NCI-H526 treated with DMSO at 0.1 percent for 48 hours (cell line): ENCODE measurements around the gene GRM8.
"Not testable (repeated sequence)": the region's sequence is repeated elsewhere in the genome, so short reads cannot be mapped to it uniquely, and the experiment has no call there.

Experiments used
- DNase-seq: peaks from one replicate; lab custom pipeline; 2025; lab: John Stamatoyannopoulos, UW

GRM8 gene

GRCh38 chr7:127029823-127030222 lies 222.9 kb downstream of the GRM8 start:
- no peak for DNase-seq

DNA sequence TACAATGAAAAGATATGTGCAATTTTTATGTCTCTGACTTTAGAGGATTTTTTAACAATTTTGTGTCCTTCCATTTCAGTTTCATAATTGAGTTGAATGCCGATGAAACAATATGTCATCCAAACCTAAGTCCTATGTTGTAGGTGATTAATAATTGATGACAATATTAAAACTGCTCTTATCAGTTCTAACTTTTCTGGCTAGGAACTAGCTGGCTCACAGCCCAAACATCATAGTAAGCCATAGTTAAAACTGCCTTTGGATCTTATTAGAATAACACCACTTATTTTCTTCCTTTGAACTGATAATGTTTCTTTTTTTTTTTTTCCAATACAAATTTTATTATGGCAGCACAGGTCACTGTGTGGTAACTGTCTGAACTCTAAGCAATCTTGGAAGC lies 230.9 kb downstream of the GRM8 start:
- no peak for DNase-seq

DNA sequence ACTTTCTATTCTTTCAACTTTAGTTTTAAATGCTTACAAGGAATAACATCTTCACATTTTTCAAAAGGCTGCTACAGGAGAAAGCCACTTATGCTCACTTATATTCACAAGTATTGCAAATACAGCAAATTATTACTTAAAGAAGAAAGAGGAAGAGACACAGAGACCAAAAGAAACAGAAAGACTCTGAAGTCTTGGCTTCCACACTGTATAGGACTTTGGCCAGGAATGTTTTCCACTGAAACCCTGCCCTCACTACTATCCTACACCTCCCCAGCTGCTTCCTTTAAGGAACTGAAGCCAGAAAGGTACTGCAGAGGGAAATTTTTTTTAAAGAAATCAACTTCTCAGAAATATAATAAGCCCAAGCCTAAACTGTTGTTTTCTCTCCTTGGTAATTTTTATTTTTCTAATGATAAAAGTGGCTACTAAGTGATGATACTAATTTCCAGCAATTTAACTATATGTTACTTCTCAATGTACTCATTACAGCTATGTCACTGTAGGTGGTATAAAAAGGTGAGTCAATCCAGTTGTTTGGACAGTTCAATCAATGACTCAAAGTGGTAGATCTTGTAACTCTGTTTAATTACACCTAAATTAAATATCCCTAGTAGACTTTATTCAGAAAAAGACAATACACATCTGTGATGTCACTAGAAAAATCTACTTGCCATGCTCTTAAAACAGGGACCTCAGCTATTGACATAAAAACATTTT lies 231.6 kb downstream of the GRM8 start:
- DNase-seq: no peak

DNA sequence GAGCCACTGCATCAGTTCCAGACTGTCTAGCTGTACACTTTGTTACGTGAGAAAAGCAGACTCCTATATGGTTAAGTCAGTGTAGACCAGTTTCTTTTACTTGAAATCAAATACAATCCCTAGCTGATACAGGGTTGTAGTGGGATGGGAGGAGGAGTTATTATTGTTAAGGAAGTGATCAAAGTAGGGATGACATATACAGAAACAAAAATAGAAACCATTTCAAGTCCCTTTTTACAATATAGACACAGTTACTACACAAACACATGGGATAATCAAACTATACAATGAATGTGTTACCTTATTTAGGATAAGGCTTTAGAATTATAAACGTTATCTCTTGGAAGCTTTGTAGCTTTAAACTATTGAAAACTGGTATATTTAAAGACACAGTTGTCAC lies 233.9 kb downstream of the GRM8 start:
- no peak for DNase-seq

DNA sequence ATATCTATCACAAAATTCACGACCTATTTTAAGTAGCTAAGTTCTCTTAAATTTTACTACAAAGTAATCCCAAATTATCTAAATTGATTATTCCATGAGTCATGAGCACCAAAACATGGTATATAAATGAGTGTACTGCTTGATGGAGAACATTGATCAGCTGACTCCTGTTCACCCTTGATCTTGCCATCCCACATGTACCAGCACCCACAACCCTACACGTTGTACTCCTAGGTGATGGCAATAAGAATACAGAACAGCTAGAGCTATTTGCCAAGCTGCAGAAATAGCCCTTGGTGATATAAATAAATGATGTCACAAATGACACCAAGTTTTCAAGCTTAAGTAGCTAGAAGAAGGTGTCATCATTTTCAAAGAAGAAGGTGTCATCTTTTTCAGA lies 235.5 kb downstream of the GRM8 start:
- no peak for DNase-seq

GRCh38 chr7:127000725-127001124 lies 252.0 kb downstream of the GRM8 start:
- no peak for DNase-seq

DNA sequence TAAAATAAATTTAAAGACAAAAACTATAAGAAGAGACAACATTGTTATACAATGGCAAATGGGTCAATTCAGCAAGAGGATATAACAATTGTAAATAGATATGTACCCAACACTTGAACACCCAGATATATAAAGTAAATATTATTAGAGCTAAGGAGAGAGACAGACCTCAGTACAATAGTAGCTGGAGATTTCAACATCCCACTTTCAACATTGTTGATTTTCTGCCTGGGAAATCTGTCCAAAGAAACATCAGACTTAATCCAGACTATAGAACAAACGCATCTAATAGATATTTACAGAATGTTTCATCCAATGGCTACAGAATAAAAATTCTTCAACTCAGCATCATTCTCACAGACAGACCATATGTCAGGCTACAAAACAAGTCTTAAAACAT lies 256.1 kb downstream of the GRM8 start:
- no peak for DNase-seq

- no peak for DNase-seq
These were observed 259.0 kb downstream of the GRM8 start for GRCh38 chr7:126993626-126994213.

DNA sequence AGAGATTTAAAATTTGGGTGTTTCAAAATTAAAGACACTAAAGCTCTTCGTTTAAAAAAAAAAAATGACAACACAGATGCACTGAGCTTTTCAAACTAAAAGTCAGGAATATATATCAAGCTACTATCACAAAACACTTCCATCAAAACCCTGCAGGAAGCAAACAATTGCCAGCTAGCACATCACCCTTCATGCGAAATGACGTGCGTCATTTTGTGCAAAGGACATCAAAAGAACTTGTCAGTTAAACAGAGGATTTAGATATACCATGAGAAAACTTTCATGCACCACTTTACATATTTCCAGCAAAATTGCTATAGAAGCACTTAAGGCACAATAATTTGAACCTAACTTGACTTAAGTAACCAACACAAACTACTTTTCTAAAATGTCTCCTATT lies 264.7 kb downstream of the GRM8 start:
- no peak for DNase-seq

DNA sequence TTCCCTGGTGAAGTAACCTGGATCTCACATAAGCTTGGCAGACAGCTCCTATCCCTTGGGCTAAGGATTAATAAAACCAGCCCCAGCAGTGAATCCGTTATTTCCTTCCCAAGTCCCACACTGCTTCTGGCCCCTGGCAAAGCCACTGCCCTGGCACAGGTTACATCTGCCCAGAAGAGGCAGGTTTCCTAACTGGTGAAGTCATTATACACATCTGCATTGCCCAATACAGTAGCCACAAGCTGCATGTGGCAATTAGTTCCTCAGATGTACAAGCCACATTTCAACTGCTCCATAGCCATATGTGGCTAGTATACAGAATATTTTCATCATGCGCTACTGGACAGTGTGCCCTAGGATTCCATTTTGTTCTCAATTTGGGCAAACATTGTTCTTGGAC lies 273.0 kb downstream of the GRM8 start:
- DNase-seq: no peak

DNA sequence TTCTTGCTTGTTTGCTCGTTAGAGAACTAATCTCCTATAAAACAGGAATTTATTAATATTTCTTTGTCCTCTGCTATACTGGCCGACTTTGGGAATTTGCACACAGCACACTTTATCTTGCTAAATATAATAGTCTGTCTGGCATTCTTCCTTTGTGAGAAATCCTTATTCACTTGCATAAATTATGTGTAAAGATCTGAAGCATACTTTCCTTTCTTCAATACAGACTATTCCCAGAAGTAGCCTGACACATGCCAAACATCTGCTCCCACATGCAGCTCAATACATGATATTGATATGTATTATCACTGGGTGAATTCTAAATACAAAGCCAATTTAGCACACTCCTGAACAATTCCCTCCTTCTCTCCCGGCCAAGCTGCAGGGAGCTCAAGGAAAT lies 273.9 kb downstream of the GRM8 start:
- no peak for DNase-seq

DNA sequence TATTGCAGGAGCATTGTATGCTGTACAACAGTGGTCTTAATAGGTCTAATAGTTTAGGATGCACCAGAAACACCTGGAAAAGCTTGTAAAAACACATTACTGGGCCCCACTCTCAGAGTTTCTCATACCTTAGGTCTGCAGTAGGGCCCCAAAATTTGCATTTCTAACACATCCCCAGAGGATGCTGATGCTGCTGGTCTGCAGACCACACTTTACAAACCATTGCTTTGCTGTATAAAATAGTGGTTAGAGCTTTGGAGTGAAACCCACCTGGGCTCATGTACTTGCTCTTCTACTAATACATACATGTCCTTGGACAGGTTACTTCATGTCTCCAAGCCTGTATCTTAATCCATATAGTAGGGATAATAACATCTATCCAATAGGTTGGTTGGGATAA lies 279.7 kb downstream of the GRM8 start:
- no peak for DNase-seq

GRCh38 chr7:126972571-126972970 lies 280.2 kb downstream of the GRM8 start:
- DNase-seq: no peak

DNA sequence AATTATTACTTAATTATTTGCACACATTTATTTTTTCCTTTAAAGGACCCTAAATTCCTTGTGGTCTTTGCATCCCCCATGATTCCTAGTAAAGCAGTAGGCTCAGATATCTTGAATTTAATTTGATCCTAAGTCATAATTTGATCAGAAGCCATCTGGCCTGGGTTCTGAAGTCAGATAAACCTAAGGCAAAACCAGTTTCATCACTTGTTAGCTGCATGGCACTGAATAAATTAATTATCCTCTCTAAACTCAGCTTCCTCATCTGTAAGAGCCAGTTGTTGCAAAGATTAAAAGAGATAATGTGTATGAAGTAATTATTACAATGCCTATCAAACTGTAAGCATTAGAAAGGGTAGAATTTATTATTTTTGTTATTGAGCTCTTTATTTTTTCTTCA lies 293.1 kb downstream of the GRM8 start:
- no peak for DNase-seq

- no peak for DNase-seq
These were observed 294.4 kb downstream of the GRM8 start for GRCh38 chr7:126958367-126958766.

DNA sequence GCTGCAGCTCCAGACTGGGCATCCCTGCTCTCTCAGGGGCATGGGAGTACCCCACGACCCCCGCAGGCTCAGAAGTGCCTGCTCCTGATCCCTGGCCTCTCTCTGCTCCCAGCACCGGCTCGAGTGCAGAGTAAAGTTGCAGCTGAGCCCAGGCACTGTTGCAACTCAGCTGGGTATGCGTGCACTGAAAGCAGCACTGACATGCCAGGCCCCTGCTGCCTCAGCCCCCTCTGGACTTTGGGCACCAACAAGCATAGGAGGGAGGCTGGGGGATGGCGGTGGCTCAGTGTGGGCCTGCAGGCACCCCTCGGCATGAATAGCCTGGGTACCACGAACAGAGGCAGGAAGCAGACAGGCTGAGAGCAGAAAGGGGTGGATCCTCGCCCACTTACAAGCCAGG lies 295.3 kb downstream of the GRM8 start:
- no peak for DNase-seq

DNA sequence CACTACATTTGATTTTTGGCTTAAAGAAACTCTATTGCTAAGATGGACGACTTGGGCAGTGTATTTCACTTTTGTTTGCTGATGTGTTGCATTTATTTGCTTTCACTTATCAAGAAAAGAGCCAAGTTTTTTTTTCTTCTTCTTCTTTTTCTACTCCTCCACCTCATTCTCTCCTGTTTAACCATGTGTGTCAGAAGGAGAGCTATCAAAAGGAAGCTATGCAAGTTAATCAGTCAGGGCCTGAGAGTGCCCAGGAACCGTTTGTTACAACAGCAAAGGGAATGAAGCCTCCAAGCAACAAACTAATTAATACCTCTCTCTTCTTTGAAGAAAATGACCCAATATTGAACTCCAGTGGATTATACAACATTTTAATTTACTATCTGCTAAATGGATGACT lies 299.3 kb downstream of the GRM8 start:
- DNase-seq: no peak

- DNase-seq: no peak
These were observed 304.1 kb downstream of the GRM8 start for GRCh38 chr7:126948664-126949063.

GRCh38 chr7:126940723-126941307 lies 311.9 kb downstream of the GRM8 start:
- DNase-seq: no peak

DNA sequence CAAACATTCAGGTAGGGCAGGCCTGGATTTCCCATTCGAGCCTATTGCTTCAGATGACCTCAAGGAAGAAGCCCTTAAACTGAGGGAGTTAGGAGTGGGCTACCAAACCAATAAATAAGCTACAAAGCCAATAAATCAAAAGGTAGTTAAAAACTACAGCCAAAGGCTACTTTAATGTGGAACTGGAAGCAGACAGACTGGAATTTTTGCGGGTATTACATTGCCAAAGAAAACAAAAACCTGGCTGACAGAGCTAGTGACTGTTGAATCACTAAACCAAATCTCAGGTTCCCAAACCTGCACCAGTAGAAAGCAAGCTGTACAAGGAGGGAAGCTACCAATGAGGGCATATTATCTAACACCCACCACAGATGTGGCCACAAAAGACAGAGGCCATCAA lies 315.6 kb downstream of the GRM8 start:
- no peak for DNase-seq

DNA sequence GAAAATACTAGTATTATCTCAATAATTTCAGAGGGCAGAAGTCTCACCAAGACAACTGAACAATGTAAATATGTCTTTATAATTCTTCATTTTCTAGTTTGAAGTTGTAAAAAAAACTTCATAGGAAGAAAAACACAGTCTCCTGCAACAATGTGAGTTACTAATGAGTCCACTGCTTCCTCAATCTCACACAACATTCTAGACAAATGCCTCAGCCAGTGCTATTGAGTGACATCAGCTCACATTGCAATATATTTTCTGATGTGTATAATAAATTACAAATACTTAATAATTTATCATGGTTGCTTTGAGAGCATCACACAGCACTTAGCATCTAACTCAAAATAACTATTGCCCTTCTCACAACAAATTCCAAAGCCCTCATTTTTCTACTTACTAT lies 321.2 kb downstream of the GRM8 start:
- no peak for DNase-seq

DNA sequence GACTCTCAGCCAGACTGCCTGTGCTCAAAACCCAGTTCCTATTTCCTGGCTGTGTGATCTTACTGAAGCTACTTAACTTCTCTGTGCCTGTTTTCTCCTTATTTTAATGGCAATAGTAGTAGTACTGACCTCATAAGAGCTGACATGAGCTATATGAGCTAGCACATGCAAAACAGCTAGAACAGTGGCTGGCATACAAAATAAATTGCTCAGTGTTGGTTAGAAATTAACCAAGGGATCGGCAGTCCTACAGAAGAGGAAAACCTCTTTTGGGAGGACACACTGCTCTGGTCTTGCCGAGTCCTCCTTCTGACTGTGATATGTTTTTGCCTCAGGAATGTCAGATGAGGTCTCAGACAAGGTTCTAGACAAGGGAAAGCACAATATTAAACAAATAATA lies 322.6 kb downstream of the GRM8 start:
- no peak for DNase-seq

GRCh38 chr7:126924477-126924876 lies 328.3 kb downstream of the GRM8 start:
- no peak for DNase-seq

DNA sequence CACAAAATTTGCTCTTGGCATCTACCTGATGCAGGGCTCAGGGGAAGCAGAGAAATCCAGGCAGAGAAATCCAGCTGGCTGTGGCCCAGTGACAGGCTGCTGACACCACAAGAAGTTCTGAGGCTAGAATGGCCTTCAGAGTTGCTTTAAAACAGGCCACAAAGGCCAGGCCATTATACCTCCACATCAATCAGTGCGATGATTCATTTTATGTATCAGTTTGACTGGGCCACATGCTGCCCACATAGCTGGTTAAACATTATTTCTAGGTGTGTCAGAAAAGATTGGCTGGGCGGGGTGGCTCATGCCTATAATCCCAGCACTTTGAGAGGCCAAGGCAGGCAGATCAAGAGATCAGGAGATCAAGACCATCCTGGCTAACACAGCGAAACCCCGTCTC lies 341.1 kb downstream of the GRM8 start:
- DNase-seq: not testable (repeated sequence)
